Myocyte (in vitro differentiated cells): ENCODE results near the gene IGLL1. TPM values are rescaled to one million over a fixed set of nuclear protein-coding genes. Genes with fewer than 3 reads are reported as not detected.
"Not testable (repeated sequence)": the region's sequence is repeated elsewhere in the genome, so short reads cannot be mapped to it uniquely, and the experiment has no call there.

ENCODE experiments used
- DNase-seq: peaks from one replicate; pipeline ENCODE4 v3.0.0-alpha.2; 2012; ENCODE audit warnings: low read depth
- total RNA-seq: library from RNA; depleted of rRNA; stranded (reverse); fragments of >200 nt; gene quantifications from 2 replicates; pipeline ENCODE4 v1.2.3, GENCODE V29; 2014

Gene IGLL1
- total RNA-seq, 1 donor from 2014 or later: not detected

- DNase-seq: no peak
These were observed 15.8 kb downstream of the IGLL1 start for GRCh38 chr22:23564276-23564675.

- no peak for DNase-seq
These were observed 17.0 kb downstream of the IGLL1 start for GRCh38 chr22:23563111-23563510.

DNA sequence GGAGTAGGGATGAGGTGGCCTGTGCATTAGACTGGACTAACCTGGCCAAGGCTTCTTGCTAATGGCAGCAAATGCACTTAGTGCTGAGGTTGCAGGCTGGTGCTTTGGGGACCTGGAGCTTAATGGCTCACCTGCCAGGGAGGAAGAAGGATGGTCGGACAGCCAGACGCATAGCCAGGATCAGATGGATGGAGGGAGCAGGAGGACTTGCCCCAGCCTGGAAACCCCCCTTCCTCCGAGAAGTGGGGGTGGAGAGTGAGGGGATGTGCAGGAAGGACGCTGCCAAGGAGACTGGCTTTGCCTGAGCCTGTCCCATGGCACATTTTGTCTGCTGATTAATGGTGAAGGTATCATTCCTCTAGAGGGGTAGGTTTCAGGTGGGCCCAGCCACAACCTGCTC is 17.9 kb downstream of the IGLL1 start:
- no peak for DNase-seq

DNA sequence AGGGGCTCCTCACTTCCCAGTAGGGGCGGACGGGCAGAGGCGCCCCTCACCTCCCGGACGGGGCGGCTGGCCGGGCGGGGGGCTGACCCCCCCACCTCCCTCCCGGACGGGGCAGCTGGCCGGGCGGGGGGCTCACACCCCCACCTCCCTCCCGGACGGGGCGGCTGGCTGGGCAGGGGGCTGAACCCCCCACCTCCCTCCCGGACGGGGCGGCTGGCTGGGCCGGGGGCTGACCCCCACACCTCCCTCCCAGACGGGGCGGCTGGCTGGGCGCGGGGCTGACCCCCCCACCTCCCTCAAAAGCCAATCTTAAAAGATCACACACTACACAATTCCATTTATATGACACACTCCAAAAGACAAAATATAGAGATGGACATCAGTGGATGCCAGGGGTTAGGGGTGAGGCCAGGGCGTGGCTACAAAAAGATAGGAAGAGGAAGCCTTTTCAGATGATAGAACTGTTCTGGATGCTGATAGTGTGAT is 19.0 kb downstream of the IGLL1 start:
- DNase-seq: not testable (repeated sequence)

DNA sequence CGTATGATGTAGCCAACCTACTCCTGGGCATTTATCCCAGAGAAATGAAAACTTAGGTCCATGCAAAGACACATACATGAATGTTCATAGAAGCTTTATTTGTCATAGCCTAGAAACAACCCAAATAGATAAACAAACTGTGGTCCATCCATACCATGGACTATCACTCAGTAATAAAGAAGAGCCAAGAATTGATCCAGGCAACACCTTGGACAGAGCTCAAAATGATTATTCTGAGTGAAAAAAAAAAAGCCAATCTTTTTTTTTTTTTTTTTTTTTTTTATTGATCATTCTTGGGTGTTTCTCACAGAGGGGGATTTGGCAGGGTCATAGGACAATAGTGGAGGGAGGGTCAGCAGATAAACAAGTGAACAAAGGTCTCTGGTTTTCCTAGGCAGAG is 19.9 kb downstream of the IGLL1 start:
- DNase-seq: not testable (repeated sequence)

DNA sequence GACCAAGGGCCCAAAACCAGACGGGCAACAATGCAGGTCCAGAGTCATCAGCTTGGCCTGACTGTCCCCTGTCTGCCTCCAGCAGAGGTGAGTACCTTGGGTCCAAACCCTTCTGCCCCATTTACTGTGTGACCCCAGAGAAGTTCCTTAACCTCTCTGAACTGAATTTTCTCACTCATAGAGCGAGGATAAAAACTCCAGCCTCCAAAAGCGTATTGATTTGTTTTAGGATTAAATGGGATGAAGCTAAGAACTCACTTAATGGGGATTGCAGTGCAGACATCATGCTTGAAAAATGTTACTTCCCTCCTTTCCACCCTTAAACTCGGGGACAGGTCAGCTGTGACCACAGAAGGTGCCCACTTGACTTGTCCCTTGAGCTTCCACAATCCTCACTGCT is 22.6 kb downstream of the IGLL1 start:
- DNase-seq: no peak

DNA sequence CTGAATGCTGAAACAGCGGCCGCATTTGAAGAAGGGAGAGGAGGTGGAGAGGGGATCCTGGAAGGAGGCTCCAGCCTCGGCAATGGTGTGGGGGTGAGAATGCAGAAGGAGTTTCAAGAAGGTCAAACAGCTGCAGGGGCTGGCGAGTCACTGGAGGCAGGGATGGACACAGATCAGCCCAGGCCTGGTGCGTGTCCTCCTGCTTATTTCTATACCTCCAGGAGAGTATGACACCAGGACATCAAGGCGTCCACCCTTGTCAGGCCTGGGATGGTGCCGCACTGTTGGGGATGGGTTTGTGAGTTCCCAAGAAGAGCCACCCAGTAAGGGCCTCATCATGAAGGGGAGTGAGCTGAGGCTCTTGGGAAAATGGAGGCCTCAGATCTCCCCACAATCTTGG is 23.1 kb downstream of the IGLL1 start:
- DNase-seq: no peak

DNA sequence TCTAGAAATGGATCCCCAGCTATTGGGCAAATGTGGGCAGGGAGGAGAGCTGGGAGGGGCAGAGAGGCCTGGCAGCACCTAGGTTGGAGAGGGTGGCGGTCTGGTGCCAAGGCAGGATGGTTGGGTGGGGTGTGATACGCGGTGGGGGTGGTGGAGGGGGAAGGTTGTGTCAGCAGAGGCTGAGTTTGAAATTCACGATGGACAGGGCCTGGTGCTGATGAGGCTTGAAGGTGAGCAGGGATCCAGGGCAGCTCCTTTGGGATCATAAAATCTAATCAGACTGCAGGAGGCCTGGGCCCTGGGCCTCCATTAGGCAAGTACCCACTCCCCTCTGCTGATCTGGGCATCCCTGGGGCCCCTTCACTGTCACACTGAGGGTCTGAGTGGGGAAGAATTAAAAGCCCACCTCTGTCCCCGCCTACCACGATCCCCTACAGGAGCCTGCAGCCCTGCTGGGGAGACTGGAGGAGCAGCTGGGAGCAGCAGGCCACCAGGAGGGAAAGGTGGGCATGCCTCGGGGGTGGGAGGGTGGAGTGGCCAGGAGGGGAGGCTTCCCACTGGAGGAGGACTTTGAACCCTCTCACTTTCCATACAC is 24.0 kb downstream of the IGLL1 start:
- DNase-seq: no peak

GRCh38 chr22:23555118-23555517 is 25.0 kb downstream of the IGLL1 start:
- no peak for DNase-seq

DNA sequence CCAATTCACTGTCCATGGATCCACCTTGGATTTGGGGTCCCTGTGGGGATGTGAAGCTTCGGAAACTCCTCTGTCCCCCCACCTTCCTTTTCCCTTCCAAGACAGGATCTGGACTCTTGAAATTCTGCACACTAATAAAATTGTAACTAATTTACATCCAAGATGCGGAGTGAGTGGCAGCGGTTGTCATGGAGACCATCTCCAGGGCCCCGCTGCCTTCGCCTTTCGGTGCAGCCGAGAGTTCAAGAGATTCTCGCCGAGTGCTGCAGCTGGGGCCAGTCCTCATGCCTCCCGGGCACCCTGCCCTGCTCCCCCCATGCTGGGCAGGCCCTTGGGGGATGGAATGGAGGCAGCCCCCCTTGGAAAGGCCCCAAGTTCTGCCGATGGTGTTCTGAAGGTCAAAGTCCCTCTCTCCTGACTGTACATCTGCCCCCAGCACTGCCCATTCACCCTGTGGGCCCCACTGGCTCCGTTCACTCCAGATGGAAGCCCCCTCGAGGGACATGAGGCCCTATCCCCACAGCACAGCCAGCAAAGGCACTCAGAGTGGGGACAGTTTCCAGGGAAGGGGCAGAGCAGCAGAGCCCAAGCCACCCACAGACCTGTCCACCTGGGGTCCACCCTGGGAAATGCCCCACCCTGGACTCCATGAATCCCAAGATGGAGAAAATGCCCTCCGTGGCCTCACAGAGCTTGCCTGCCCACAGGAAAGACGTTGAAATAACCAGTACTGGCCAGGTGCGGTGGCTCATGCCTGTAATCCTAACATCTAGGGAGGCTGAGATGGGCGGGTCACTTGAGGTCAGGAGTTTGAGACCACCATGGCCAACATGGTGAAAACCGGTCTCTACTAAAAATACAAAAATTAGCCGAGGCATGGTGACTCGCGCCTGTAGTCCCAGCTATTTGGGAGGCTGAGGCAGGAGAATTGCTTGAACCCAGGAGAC is 25.9 kb downstream of the IGLL1 start:
- no peak for DNase-seq

DNA sequence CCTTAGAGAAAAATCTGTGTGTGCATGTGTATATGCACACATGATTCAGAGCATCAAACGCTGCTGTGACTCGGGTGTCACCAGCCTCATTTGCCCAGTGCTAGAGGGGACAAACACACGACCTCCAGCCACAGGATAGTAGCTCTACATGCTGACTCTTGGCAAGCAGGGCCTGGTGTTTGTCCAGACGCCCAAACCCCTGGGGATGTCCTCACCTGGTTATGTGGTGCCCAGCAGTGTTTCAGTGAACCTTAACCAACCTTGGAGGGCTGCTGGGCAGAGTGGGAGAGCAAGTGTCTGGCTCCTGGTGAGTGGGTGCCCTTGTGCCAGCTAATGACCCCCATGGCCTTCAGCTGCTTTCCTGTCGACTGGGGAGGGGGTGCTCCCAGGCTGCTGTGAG is 26.7 kb downstream of the IGLL1 start:
- no peak for DNase-seq

GRCh38 chr22:23552573-23552972 is 27.5 kb downstream of the IGLL1 start:
- no peak for DNase-seq

GRCh38 chr22:23551385-23551784 is 28.7 kb downstream of the IGLL1 start:
- DNase-seq: no peak

DNA sequence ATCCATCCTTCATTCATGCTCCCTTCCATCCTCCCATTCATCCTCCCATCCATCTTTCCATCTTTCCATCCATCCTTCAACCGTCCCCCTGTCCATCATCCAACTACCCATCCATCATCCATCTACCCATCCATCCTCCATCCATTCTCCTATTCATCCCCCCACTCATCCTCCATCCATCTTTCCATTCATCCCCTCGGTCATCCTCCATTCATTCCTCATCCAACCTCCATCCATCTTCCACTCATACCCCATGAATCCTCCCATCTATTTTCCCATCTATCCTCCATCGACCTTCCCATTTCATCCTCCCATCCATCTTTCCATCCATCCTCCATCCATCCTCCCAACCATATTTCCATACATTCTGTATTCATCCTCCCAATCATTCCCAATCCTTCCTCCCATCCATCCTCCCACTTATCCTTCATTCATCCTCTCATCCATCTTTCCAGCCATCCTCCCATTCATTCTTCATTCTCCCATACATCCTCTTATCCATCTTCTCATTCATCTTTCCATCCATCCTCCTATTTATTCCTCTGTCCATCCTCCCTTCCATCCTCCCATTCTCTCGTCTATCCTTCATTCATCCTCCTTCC is 29.9 kb downstream of the IGLL1 start:
- no peak for DNase-seq

DNA sequence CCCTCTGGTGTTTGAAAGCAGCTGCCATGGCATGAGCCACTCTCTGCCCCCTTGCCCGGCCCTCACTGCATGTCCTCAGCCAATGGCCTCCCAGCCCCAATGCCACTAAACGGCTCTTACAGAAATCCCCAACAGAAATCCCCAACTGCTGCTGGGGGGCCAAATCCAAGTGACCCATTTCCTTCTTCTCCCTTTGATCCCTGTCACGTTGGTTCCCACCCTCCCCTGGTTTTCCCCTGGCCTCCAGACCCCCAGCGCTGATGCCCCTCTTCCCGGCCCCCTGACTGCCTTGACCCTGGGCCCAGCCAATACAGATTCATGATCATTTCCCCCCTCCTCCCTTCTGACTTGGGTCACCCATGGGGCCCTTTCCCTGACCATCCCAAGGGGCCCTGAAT is 30.9 kb downstream of the IGLL1 start:
- no peak for DNase-seq

DNA sequence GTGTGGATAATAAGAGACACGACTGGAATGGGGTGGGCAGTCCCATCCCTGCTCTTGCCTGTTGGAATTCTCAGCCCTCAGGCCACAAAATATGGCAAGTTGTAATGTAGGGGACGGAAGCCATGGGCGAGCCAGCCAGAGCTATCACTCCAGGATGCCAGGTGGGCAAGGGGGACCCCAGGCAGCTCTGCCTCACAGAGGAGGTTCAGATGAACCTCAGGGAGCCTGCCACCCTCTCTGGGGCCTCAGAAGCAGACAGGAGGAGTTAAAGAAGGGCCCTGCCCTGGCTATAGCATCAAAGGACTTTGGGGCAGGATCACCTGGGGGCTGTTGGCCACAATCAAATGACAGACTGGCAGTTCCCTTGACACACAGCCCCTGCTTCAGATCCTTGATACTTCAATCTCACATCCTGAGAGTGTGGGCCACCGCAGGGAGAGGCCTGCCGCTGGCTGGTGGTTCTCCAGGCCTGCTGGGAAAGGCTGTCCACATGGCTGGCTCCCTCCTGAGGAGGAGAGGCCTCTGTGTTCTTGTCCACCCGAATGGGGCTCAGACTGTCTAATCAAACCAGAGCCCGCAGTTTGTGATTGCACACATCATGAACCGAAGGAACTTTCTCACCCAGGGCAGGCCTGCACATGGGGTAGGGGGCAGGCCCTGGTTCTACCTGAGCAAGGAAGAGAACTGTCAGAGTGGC is 31.4 kb downstream of the IGLL1 start:
- DNase-seq: no peak

DNA sequence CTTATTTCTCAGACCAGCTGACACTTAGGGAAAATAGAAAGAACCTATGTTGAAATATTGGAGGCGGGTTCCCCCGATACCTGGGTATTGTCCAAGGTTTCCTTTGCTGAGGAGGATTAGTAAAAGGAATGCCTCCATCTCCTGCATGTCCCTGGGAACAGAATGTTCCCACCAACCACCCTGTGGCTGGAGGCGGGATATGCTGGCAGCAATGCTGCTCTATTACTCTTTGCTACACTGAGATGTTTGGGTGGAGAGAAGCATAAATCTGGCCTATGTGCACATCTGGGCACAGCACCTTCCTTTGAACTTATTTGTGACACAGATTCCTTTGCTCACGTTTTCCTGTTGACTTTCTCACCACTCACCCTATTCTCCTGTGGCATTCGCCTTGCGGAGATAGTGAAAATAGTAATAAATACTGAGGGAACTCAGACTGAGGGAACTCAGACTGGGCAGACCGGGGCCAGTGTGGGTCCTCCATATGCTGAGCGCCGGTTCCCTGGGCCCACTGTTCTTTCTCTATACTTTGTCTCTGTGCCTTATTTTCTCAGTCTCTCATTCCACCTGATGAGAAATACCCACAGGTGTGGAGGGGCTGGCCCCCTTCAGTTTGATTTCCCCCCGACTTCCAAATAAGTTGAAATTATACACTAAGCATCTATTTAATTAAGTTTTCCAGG is 32.1 kb downstream of the IGLL1 start:
- no peak for DNase-seq

DNA sequence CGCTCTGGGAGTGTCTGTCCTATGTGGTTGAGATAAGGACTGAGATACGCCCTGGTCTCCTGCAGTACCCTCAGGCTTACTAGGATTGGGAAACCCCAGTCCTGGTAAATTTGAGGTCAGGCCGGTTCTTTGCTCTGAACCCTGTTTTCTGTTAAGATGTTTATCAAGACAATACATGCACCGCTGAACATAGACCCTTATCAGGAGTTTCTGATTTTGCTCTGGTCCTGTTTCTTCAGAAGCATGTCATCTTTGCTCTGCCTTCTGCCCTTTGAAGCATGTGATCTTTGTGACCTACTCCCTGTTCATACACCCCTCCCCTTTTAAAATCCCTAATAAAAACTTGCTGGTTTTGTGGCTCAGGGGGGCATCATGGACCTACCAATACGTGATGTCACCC is 32.7 kb downstream of the IGLL1 start:
- DNase-seq: not testable (repeated sequence)

- DNase-seq: no peak
These were observed 35.2 kb downstream of the IGLL1 start for GRCh38 chr22:23544852-23545251.

DNA sequence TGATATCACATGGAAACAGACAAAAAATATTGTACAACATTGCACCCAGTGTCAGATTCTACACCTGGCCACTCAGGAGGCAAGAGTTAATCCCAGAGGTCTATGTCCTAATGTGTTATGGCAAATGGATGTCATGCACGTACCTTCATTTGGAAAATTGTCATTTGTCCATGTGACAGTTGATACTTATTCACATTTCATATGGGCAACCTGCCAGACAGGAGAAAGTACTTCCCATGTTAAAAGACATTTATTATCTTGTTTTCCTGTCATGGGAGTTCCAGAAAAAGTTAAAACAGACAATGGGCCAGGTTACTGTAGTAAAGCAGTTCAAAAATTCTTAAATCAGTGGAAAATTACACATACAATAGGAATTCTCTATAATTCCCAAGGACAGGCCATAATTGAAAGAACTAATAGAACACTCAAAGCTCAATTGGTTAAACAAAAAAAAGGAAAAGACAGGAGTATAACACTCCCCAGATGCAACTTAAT is 36.5 kb downstream of the IGLL1 start:
- not testable (repeated sequence) for DNase-seq

- DNase-seq: no peak
These were observed 37.2 kb downstream of the IGLL1 start for GRCh38 chr22:23542933-23543332.
